ENCODE measurements around the gene CYB561D1. TPM values are rescaled to one million over a fixed set of nuclear protein-coding genes. Genes with fewer than 3 reads are reported as not detected.

CYB561D1 gene
- total and polyA plus RNA-seq, 2 of the 8 experiments (the other 6 are each of a cell fraction or from before 2014, with no cell fraction given): 3.6 to 3.8 TPM

DNA sequence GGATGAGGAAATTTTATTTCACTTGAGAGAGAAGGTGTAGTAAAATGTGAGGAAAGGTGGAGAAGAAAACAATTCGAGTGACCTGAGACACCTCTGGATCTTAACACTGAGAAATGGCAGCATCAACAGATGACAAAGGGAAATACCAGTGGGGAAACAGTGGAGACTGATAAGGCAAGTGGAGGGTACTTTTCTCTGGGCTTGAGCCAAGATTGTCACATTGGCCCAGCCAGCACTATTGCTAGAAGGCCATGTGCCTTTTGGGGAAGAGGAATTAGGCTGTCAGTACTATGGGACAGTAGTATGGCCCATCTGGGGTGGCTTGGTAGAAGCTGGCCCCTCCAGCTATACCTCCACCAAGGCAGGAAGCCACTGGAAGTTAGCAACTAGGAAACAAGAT is 19.2 kb upstream of the CYB561D1 start:
- Histone ChIP-seq H3K36me3 (ENCODE audit: control insufficient read depth in 2 of 4, insufficient read depth in 4 of 4, low read length in 3 of 4) (no peaks in the 10 kb centered on the region), H3K18ac (ENCODE audit: extremely low read depth, low read length) (no peak overlapping the region), H4K91ac (replicated peaks; ENCODE audit: insufficient read length, low read length) (no peak overlapping the region), H3K4me2 (ENCODE audit: insufficient read depth in 1 of 2, low read depth in 2 of 2, low read length in 2 of 2) (no peak overlapping the region), H2BK120ac (replicated peaks; ENCODE audit: low read depth, low read length) (no peak overlapping the region), H3K27ac (ENCODE audit: low read depth, low read length) (no peak overlapping the region), H2BK12ac (ENCODE audit: low read depth, low read length) (no peak overlapping the region), H2BK15ac (ENCODE audit: low read length) (no peak overlapping the region), H4K5ac (ENCODE audit: insufficient read length, low read depth, low read length) (no peak overlapping the region), H3K4ac (replicated peaks; ENCODE audit: insufficient read length, low read depth, low read length) (no peak overlapping the region), H3K27me3 (replicated peaks in 1 of 4; ENCODE audit: control insufficient read depth in 3 of 4, extremely low read depth in 1 of 4, insufficient read depth in 3 of 4, low read length in 3 of 4) (peaks cover 0 to 5% (median under 1%) of the 10 kb centered on the region in 4 experiments; a peak in 3 of 7 replicates), H4K20me1 (replicated peaks in 1 of 2; ENCODE audit: control insufficient read depth in 1 of 2, insufficient read depth in 2 of 2, low read length in 2 of 2) (peaks cover 0 to 2% of the 10 kb centered on the region in 2 experiments), H3K79me1 (ENCODE audit: low read depth, low read length) (no peaks in the 10 kb centered on the region), H2AFZ (ENCODE audit: low read length) (no peak overlapping the region), H3K79me2 (ENCODE audit: control insufficient read depth in 1 of 2, insufficient read depth in 2 of 2, low read length in 2 of 2) (no peaks in the 10 kb centered on the region), H3K14ac (ENCODE audit: insufficient read length) (no peak overlapping the region), H2AK5ac (ENCODE audit: low read depth, low read length) (no peak overlapping the region), H3K23ac (ENCODE audit: insufficient read length) (no peak overlapping the region), H2BK5ac (ENCODE audit: low read depth, low read length) (no peak overlapping the region), H4K8ac (ENCODE audit: extremely low read depth, insufficient read depth, low read length) (no peak overlapping the region), H3K4me3 (ENCODE audit: extremely low read depth in 1 of 4, insufficient read depth in 2 of 4, low read depth in 3 of 4, low read length in 4 of 4) (no peak overlapping the region), H3K4me1 (replicated peaks in 1 of 4; ENCODE audit: control insufficient read depth in 3 of 4, insufficient read depth in 4 of 4, low read length in 3 of 4) (no peaks in the 10 kb centered on the region), H2BK20ac (ENCODE audit: low read length) (no peak overlapping the region), H3K23me2 (ENCODE audit: low read depth, low read length) (no peaks in the 10 kb centered on the region), H3K9me3 (ENCODE audit: insufficient read depth in 2 of 2, low read depth in 1 of 2, low read length in 1 of 2) (no peaks in the 10 kb centered on the region), H3K9ac (replicated peaks in 1 of 4; ENCODE audit: extremely low read depth in 1 of 4, low read depth in 3 of 4, low read length in 3 of 4) (no peak overlapping the region), H3K56ac (replicated peaks; ENCODE audit: insufficient read length, low read depth, low read length) (no peak overlapping the region)
- no peak for FAIRE-seq
- DNase-seq (ENCODE audit: low read depth in 1 of 2, low spot score in 2 of 2): no peak
- TF ChIP-seq RFX5 (IDR thresholded peaks at IDR 0.05; ENCODE audit: borderline replicate concordance, low read depth, low read length): no peak
- TF ChIP-seq RXRA (IDR thresholded peaks at IDR 0.05; ENCODE audit: insufficient read depth, low read depth, low read length): no peak
- TF ChIP-seq CTCF (IDR thresholded peaks at IDR 0.05; ENCODE audit: control extremely low read depth in 1 of 3, insufficient read depth in 1 of 3, low read depth in 1 of 3, low read length in 3 of 3): no peak
- TF ChIP-seq RBBP5 (IDR thresholded peaks at IDR 0.05; ENCODE audit: borderline replicate concordance, low read depth, low read length): no peak
- TF ChIP-seq RNF2 (IDR thresholded peaks at IDR 0.05; ENCODE audit: borderline replicate concordance, low read depth, low read length, missing control alignments, poor library complexity, severe bottlenecking): no peak
- TF ChIP-seq KDM1A (IDR thresholded peaks at IDR 0.05; ENCODE audit: borderline replicate concordance, low read length): no peak
- no peak for TF ChIP-seq BRCA1 (IDR thresholded peaks at IDR 0.05; ENCODE audit: low read depth, low read length)
- TF ChIP-seq EGR1 (IDR thresholded peaks at IDR 0.05; ENCODE audit: borderline replicate concordance, low read depth, low read length): no peak
- ChIA-PET CTCF (ENCODE audit: partially characterized antibody) (interaction anchor here (1.5 to 9.8 kb wide), 3 partner anchors 17 to 58 kb away, joined by 4 to 95 read pairs (median 16); partner anchors contain the start of gene CYB561D1), POLR2A (ENCODE audit: partially characterized antibody) (no interaction called here)
- WGBS, 2 experiments (ENCODE audit: extremely low coverage in 1 of 2, insufficient coverage in 1 of 2, insufficient read length in 1 of 2, insufficient replicate concordance in 2 of 2, low coverage in 1 of 2, low lambda C conversion rate in 2 of 2, missing lambda C conversion rate in 1 of 2): 78% methylated on average over 1 of the region's 1 CpG; no CpG with 5 or more reads in 1 of the 2 experiments

All from H1 (cell line).